RKO (cell line): ENCODE measurements around the gene FBXO31.
"Not testable (repeated sequence)": the region's sequence is repeated elsewhere in the genome, so short reads cannot be mapped to it uniquely, and the experiment has no call there.

Source experiments
- DNase-seq: peaks from one replicate; pipeline ENCODE4 v3.0.0-alpha.2; 2016; ENCODE audit warnings: low spot score

FBXO31 gene

GRCh38 chr16:87384162-87384874 lies 742 bp upstream of the FBXO31 start:
- DNase-seq = peak; percentile 47

GRCh38 chr16:87382023-87382785 lies 1.4 kb downstream of the FBXO31 start:
- DNase-seq = no peak

- DNase-seq = no peak
Measured at GRCh38 chr16:87380881-87381280, 2.7 kb downstream of the FBXO31 start.

- DNase-seq = no peak
Measured at GRCh38 chr16:87380403-87380802, 3.2 kb downstream of the FBXO31 start.

GRCh38 chr16:87379312-87379752 lies 4.2 kb downstream of the FBXO31 start:
- DNase-seq = not testable (repeated sequence)

- no peak for DNase-seq
Measured at GRCh38 chr16:87376660-87377059, 6.9 kb downstream of the FBXO31 start.

GRCh38 chr16:87375426-87376135 lies 8.0 kb downstream of the FBXO31 start:
- no peak for DNase-seq

- no peak for DNase-seq
Measured at GRCh38 chr16:87374313-87374712, 9.3 kb downstream of the FBXO31 start.

GRCh38 chr16:87372305-87372704 lies 11.3 kb downstream of the FBXO31 start:
- DNase-seq = no peak

GRCh38 chr16:87371261-87371866 lies 12.2 kb downstream of the FBXO31 start:
- DNase-seq = no peak

GRCh38 chr16:87369796-87370719 lies 13.5 kb downstream of the FBXO31 start:
- no peak for DNase-seq

- DNase-seq = no peak
Measured at GRCh38 chr16:87369117-87369765, 14.3 kb downstream of the FBXO31 start.

GRCh38 chr16:87368029-87368770 lies 15.4 kb downstream of the FBXO31 start:
- DNase-seq = no peak

GRCh38 chr16:87367529-87367928 lies 16.0 kb downstream of the FBXO31 start:
- no peak for DNase-seq

GRCh38 chr16:87366930-87367329 lies 16.6 kb downstream of the FBXO31 start:
- DNase-seq = no peak

GRCh38 chr16:87366288-87366687 lies 17.3 kb downstream of the FBXO31 start:
- DNase-seq = no peak

- no peak for DNase-seq
Measured at GRCh38 chr16:87365021-87365713, 18.4 kb downstream of the FBXO31 start.

- DNase-seq = no peak
Measured at GRCh38 chr16:87363771-87364455, 19.7 kb downstream of the FBXO31 start.
